Measurements from ENCODE around the gene BACH1.
"Not testable (repeated sequence)": the region's sequence is repeated elsewhere in the genome, so short reads cannot be mapped to it uniquely, and the experiment has no call there.

The BACH1 gene

GRCh38 chr21:29346771-29347170 is 48.0 kb downstream of the BACH1 start:
- no peak for DNase-seq (ENCODE audit: low spot score)

- DNase-seq (ENCODE audit: low spot score), result no peak
Measured at GRCh38 chr21:29347274-29347681, 48.6 kb downstream of the BACH1 start.

- DNase-seq (ENCODE audit: low spot score), result peak; percentile 49
Measured at GRCh38 chr21:29349702-29350101, 51.0 kb downstream of the BACH1 start.

- no peak for DNase-seq (ENCODE audit: low spot score)
Measured at GRCh38 chr21:29350246-29350779, 51.6 kb downstream of the BACH1 start.

- DNase-seq (ENCODE audit: low spot score), result no peak
Measured at GRCh38 chr21:29351691-29352090, 53.0 kb downstream of the BACH1 start.

GRCh38 chr21:29355043-29355710 is 56.5 kb downstream of the BACH1 start:
- not testable (repeated sequence) for DNase-seq (ENCODE audit: low spot score)

- DNase-seq (ENCODE audit: low spot score), result peak; percentile 53
Measured at GRCh38 chr21:29356291-29356690, 57.6 kb downstream of the BACH1 start.

- peak; percentile 68 for DNase-seq (ENCODE audit: low spot score)
Measured at GRCh38 chr21:29356810-29357209, 58.1 kb downstream of the BACH1 start.

GRCh38 chr21:29359718-29360117 is 61.0 kb downstream of the BACH1 start:
- no peak for DNase-seq (ENCODE audit: low spot score)

- DNase-seq (ENCODE audit: low spot score), result peak; percentile 54
Measured at GRCh38 chr21:29360799-29361765, 62.4 kb downstream of the BACH1 start.

- no peak for DNase-seq (ENCODE audit: low spot score)
Measured at GRCh38 chr21:29362758-29363157, 64.0 kb downstream of the BACH1 start.

- no peak for DNase-seq (ENCODE audit: low spot score)
Measured at GRCh38 chr21:29365661-29366265, 67.0 kb downstream of the BACH1 start.

- DNase-seq (ENCODE audit: low spot score), result no peak
Measured at GRCh38 chr21:29366532-29366931, 67.8 kb downstream of the BACH1 start.

GRCh38 chr21:29367335-29367734 is 68.6 kb downstream of the BACH1 start:
- DNase-seq (ENCODE audit: low spot score), result no peak

- DNase-seq (ENCODE audit: low spot score), result no peak
Measured at GRCh38 chr21:29368906-29369305, 70.2 kb downstream of the BACH1 start.

GRCh38 chr21:29371464-29371863 is 72.7 kb downstream of the BACH1 start:
- DNase-seq (ENCODE audit: low spot score), result no peak

- DNase-seq (ENCODE audit: low spot score), result peak; percentile 92
Measured at GRCh38 chr21:29372063-29372802, 73.5 kb downstream of the BACH1 start.

- DNase-seq (ENCODE audit: low spot score), result no peak
Measured at GRCh38 chr21:29374481-29374880, 75.8 kb downstream of the BACH1 start.

GRCh38 chr21:29376556-29376955 is 77.8 kb downstream of the BACH1 start:
- peak; percentile 78 for DNase-seq (ENCODE audit: low spot score)

GRCh38 chr21:29377266-29377665 is 78.5 kb downstream of the BACH1 start:
- no peak for DNase-seq (ENCODE audit: low spot score)

- DNase-seq (ENCODE audit: low spot score), result no peak
Measured at GRCh38 chr21:29378832-29379231, 80.1 kb downstream of the BACH1 start.
